Retina (tissue), 1 donor: ENCODE data around the gene THUMPD1.
"Not testable (repeated sequence)": the region's sequence is repeated elsewhere in the genome, so short reads cannot be mapped to it uniquely, and the experiment has no call there.

Experiments used
- DNase-seq: peaks from one replicate; pipeline ENCODE4 v3.0.0-alpha.2; 2016

THUMPD1 gene

GRCh38 chr16:20747030-20747816 is 5.6 kb upstream of the THUMPD1 start:
- no peak for DNase-seq

GRCh38 chr16:20746461-20746860 is 4.8 kb upstream of the THUMPD1 start:
- DNase-seq: no peak

GRCh38 chr16:20744922-20745440 is 3.4 kb upstream of the THUMPD1 start:
- no peak for DNase-seq

GRCh38 chr16:20743591-20743990 is 2.0 kb upstream of the THUMPD1 start:
- no peak for DNase-seq

GRCh38 chr16:20740901-20741521 is 607 bp downstream of the THUMPD1 start:
- DNase-seq: no peak

GRCh38 chr16:20740007-20740883 is 1.4 kb downstream of the THUMPD1 start:
- DNase-seq: no peak

GRCh38 chr16:20735490-20735889 is 6.1 kb downstream of the THUMPD1 start:
- DNase-seq: no peak

GRCh38 chr16:20734782-20735181 is 6.8 kb downstream of the THUMPD1 start:
- no peak for DNase-seq

GRCh38 chr16:20734056-20734455 is 7.6 kb downstream of the THUMPD1 start:
- DNase-seq: no peak

- no peak for DNase-seq
Measured at GRCh38 chr16:20729141-20729540, 12.5 kb downstream of the THUMPD1 start.

GRCh38 chr16:20727181-20727580 is 14.4 kb downstream of the THUMPD1 start:
- DNase-seq: no peak

GRCh38 chr16:20726661-20727060 is 15.0 kb downstream of the THUMPD1 start:
- DNase-seq: no peak

- no peak for DNase-seq
Measured at GRCh38 chr16:20720251-20720650, 21.4 kb downstream of the THUMPD1 start.

GRCh38 chr16:20717718-20718117 is 23.9 kb downstream of the THUMPD1 start:
- DNase-seq: not testable (repeated sequence)

- no peak for DNase-seq
Measured at GRCh38 chr16:20711277-20711911, 30.2 kb downstream of the THUMPD1 start.

GRCh38 chr16:20708129-20708528 is 33.5 kb downstream of the THUMPD1 start:
- DNase-seq: not testable (repeated sequence)

- DNase-seq: no peak
Measured at GRCh38 chr16:20707461-20707860, 34.2 kb downstream of the THUMPD1 start.

GRCh38 chr16:20705972-20706371 is 35.6 kb downstream of the THUMPD1 start:
- DNase-seq: not testable (repeated sequence)

- DNase-seq: no peak
Measured at GRCh38 chr16:20704281-20704680, 37.3 kb downstream of the THUMPD1 start.

GRCh38 chr16:20701692-20702091 is 39.9 kb downstream of the THUMPD1 start:
- not testable (repeated sequence) for DNase-seq

GRCh38 chr16:20696618-20697017 is 45.0 kb downstream of the THUMPD1 start:
- DNase-seq: no peak

GRCh38 chr16:20695024-20695423 is 46.6 kb downstream of the THUMPD1 start:
- DNase-seq: no peak

- DNase-seq: not testable (repeated sequence)
Measured at GRCh38 chr16:20694096-20694495, 47.5 kb downstream of the THUMPD1 start.
